ENCODE results near the gene ADAMTSL2. TPM values are rescaled to one million over a fixed set of nuclear protein-coding genes. Genes with fewer than 3 reads are reported as not detected.

The ADAMTSL2 gene
- polyA plus RNA-seq, 3 donors: 1.4 to 2.5 (median 1.9) TPM

- DNase-seq (ENCODE audit: extremely low read depth in 1 of 11, low read depth in 9 of 11, low spot score in 4 of 11): no peak
Observed at GRCh38 chr9:133564451-133565116, 30.1 kb downstream of the ADAMTSL2 start.

- DNase-seq (ENCODE audit: extremely low read depth in 1 of 11, low read depth in 9 of 11, low spot score in 4 of 11): no peak
Observed at GRCh38 chr9:133566382-133566781, 31.9 kb downstream of the ADAMTSL2 start.

GRCh38 chr9:133566817-133567216 is 32.3 kb downstream of the ADAMTSL2 start:
- DNase-seq (ENCODE audit: extremely low read depth in 1 of 11, low read depth in 9 of 11, low spot score in 4 of 11): no peak

- no peak for DNase-seq (ENCODE audit: extremely low read depth in 1 of 11, low read depth in 9 of 11, low spot score in 4 of 11)
Observed at GRCh38 chr9:133568186-133568585, 33.7 kb downstream of the ADAMTSL2 start.

- no peak for DNase-seq (ENCODE audit: extremely low read depth in 1 of 11, low read depth in 9 of 11, low spot score in 4 of 11)
Observed at GRCh38 chr9:133569121-133569785, 34.7 kb downstream of the ADAMTSL2 start.

GRCh38 chr9:133569891-133570690 is 35.6 kb downstream of the ADAMTSL2 start:
- no peak for DNase-seq (ENCODE audit: extremely low read depth in 1 of 11, low read depth in 9 of 11, low spot score in 4 of 11)

GRCh38 chr9:133570691-133571080 is 36.2 kb downstream of the ADAMTSL2 start:
- no peak for DNase-seq (ENCODE audit: extremely low read depth in 1 of 11, low read depth in 9 of 11, low spot score in 4 of 11)

- no peak for DNase-seq (ENCODE audit: extremely low read depth in 1 of 11, low read depth in 9 of 11, low spot score in 4 of 11)
Observed at GRCh38 chr9:133571391-133571890, 36.9 kb downstream of the ADAMTSL2 start.

- no peak for DNase-seq (ENCODE audit: extremely low read depth in 1 of 11, low read depth in 9 of 11, low spot score in 4 of 11)
Observed at GRCh38 chr9:133571896-133572595, 37.5 kb downstream of the ADAMTSL2 start.

GRCh38 chr9:133572821-133573361 is 38.4 kb downstream of the ADAMTSL2 start:
- no peak for DNase-seq (ENCODE audit: extremely low read depth in 1 of 11, low read depth in 9 of 11, low spot score in 4 of 11)

GRCh38 chr9:133573791-133574515 is 39.4 kb downstream of the ADAMTSL2 start:
- no peak for DNase-seq (ENCODE audit: extremely low read depth in 1 of 11, low read depth in 9 of 11, low spot score in 4 of 11)

GRCh38 chr9:133574771-133575170 is 40.3 kb downstream of the ADAMTSL2 start:
- no peak for DNase-seq (ENCODE audit: extremely low read depth in 1 of 11, low read depth in 9 of 11, low spot score in 4 of 11)

- no peak for DNase-seq (ENCODE audit: extremely low read depth in 1 of 11, low read depth in 9 of 11, low spot score in 4 of 11)
Observed at GRCh38 chr9:133575186-133576030, 40.9 kb downstream of the ADAMTSL2 start.

- no peak for DNase-seq (ENCODE audit: extremely low read depth in 1 of 11, low read depth in 9 of 11, low spot score in 4 of 11)
Observed at GRCh38 chr9:133576031-133576874, 41.7 kb downstream of the ADAMTSL2 start.

- no peak for DNase-seq (ENCODE audit: extremely low read depth in 1 of 11, low read depth in 9 of 11, low spot score in 4 of 11)
Observed at GRCh38 chr9:133576875-133577736, 42.6 kb downstream of the ADAMTSL2 start.

GRCh38 chr9:133577737-133578112 is 43.2 kb downstream of the ADAMTSL2 start:
- no peak for DNase-seq (ENCODE audit: extremely low read depth in 1 of 11, low read depth in 9 of 11, low spot score in 4 of 11)

All from renal cortex interstitium (tissue), 11 donors.